SU-DHL-6 (cell line): ENCODE measurements around the gene SLC7A9.

Experiments used
- H2AFZ ChIP-seq: fragments of 200-600 bp; sonication (generic); 2 replicates; pipeline ENCODE4 v1.6.1; 2014; ENCODE audit warnings: low read depth, mild to moderate bottlenecking, moderate library complexity, mixed read lengths, antibody characterized with exemption, low read length; ENCODE audit not compliant: severe bottlenecking
- H3F3A ChIP-seq: fragments of 200-600 bp; shearing (Covaris generic); 2 replicates; pipeline ENCODE4 v1.6.0; 2016; ENCODE audit warnings: antibody characterized with exemption, mild to moderate bottlenecking; ENCODE audit not compliant: insufficient read depth
- H3K27ac ChIP-seq: fragments of 200-600 bp; sonication (generic); 2 replicates; pipeline ENCODE4 v1.5.1; 2016; ENCODE audit warnings: low read depth, mild to moderate bottlenecking, low read length, moderate library complexity, mixed read lengths
- H3K27me3 ChIP-seq: fragments of 200-600 bp; sonication (generic), shearing (Covaris generic); 2 replicates; pipeline ENCODE4 v1.6.0; 2014; ENCODE audit warnings: mild to moderate bottlenecking, low read length
- H3K36me3 ChIP-seq: fragments of 200-600 bp; sonication (generic); 2 replicates; pipeline ENCODE4 v1.6.1; 2014; ENCODE audit warnings: mild to moderate bottlenecking, low read length, mixed read lengths
- H3K4me2 ChIP-seq: fragments of 300-600, 200-600 bp; shearing (Covaris generic), sonication (generic); 2 replicates; pipeline ENCODE4 v1.6.0; 2014; ENCODE audit warnings: low read length, low read depth, mild to moderate bottlenecking; ENCODE audit not compliant: poor library complexity, severe bottlenecking
- H3K4me3 ChIP-seq: fragments of 200-600 bp; sonication (generic); 2 replicates; pipeline ENCODE4 v1.5.1; 2014; ENCODE audit warnings: antibody characterized with exemption, low read length, mild to moderate bottlenecking, mixed read lengths; ENCODE audit not compliant: insufficient read depth, poor library complexity, severe bottlenecking
- H3K79me2 ChIP-seq: fragments of 200-600 bp; sonication (generic); 2 replicates; pipeline ENCODE4 v1.6.1; 2014; ENCODE audit warnings: mild to moderate bottlenecking, low read length, moderate library complexity; ENCODE audit not compliant: insufficient read depth
- H3K9ac ChIP-seq: fragments of 200-600 bp; sonication (generic); 2 replicates; pipeline ENCODE4 v1.7.0; 2014; ENCODE audit warnings: mild to moderate bottlenecking, low read length
- H3K9me2 ChIP-seq: fragments of 200-600 bp; sonication (generic); replicated peaks from 2 replicates; pipeline ENCODE4 v1.6.1; 2014; ENCODE audit warnings: low read length; ENCODE audit not compliant: insufficient read depth
- H3K9me3 ChIP-seq: fragments of 200-600 bp; sonication (generic); 2 replicates; pipeline ENCODE4 v1.6.1; 2014; ENCODE audit warnings: low read length, mixed read lengths; ENCODE audit not compliant: insufficient read depth
- H4K20me1 ChIP-seq: fragments of 200-600 bp; sonication (generic); 2 replicates; pipeline ENCODE4 v1.6.1; 2014; ENCODE audit warnings: low read depth, mild to moderate bottlenecking, antibody characterized with exemption, low read length, moderate library complexity, mixed read lengths
- EZH2phosphoT487 ChIP-seq: fragments of 200-600 bp; sonication (generic), shearing (Covaris generic); conservative IDR thresholded peaks from 2 replicates; pipeline ENCODE4 v1.6.1; 2018; ENCODE audit warnings: mild to moderate bottlenecking, antibody characterized with exemption, low read length, moderate library complexity, mixed read lengths
- TF ChIP-seq, protein P1 (sequence below): fragments of 200-600 bp; sonication (generic); IDR thresholded peaks from one replicate; pipeline ENCODE4 v1.5.1; 2017; ENCODE audit warnings: antibody characterized with exemption, mild to moderate bottlenecking, low read length, moderate library complexity; ENCODE audit not compliant: insufficient read depth, poor library complexity, severe bottlenecking

Gene SLC7A9

DNA sequence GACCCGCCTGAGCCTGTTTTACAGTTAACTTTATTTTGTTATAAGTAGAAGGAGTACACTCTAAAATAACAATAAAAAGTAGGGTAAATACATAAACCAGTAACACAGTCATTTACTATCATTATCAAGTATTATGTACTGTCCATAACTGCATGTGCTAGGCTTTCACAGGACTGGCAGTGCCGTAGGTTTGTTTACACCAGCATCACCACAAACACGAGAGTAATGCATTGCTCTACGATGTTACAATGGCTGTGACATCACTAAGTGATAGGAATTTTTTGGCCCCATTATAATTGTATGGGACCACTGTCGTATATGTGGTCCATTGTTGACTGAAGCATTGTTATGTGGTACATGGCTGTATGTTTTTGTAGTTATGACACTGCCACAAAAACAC lies 41.3 kb upstream of the SLC7A9 start:
- H3K27me3 ChIP-seq = no peaks in the 10 kb centered on the region
- TF ChIP-seq, protein P1, sequence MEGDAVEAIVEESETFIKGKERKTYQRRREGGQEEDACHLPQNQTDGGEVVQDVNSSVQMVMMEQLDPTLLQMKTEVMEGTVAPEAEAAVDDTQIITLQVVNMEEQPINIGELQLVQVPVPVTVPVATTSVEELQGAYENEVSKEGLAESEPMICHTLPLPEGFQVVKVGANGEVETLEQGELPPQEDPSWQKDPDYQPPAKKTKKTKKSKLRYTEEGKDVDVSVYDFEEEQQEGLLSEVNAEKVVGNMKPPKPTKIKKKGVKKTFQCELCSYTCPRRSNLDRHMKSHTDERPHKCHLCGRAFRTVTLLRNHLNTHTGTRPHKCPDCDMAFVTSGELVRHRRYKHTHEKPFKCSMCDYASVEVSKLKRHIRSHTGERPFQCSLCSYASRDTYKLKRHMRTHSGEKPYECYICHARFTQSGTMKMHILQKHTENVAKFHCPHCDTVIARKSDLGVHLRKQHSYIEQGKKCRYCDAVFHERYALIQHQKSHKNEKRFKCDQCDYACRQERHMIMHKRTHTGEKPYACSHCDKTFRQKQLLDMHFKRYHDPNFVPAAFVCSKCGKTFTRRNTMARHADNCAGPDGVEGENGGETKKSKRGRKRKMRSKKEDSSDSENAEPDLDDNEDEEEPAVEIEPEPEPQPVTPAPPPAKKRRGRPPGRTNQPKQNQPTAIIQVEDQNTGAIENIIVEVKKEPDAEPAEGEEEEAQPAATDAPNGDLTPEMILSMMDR = no peak
- H3F3A ChIP-seq = no peaks in the 10 kb centered on the region
- H4K20me1 ChIP-seq = no peaks in the 10 kb centered on the region
- H3K4me3 ChIP-seq = no peak overlapping the region
- H3K4me2 ChIP-seq = no peak overlapping the region
- H3K27ac ChIP-seq = no peak overlapping the region
- H3K9ac ChIP-seq = no peak overlapping the region
- H3K9me3 ChIP-seq = no peaks in the 10 kb centered on the region
- H3K9me2 ChIP-seq = no peaks in the 10 kb centered on the region
- H3K36me3 ChIP-seq = no peaks in the 10 kb centered on the region
- no peak overlapping the region for H2AFZ ChIP-seq
- H3K79me2 ChIP-seq = no peaks in the 10 kb centered on the region

DNA sequence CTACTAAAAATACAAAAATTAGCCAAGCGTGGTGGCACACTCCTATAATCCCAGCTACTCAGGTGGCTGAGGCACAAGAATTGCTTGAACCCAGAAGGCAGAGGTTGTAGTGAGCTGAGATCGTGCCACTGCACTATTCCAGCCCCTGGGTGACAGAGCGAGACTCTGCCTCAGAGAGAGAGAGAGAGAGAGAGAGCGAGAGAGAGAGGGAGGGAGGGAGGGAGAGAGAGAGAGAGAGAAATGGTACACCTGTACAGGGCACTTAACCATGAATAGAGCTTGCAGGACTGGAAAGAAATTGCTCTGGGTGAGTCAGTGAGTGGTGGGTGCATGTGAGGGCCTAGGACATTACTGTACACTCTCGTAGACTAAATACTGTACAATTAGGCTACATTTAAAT lies 40.5 kb upstream of the SLC7A9 start:
- Histone ChIP-seq H3K4me3 (no peak overlapping the region), H3K36me3 (no peaks in the 10 kb centered on the region), H3K79me2 (no peaks in the 10 kb centered on the region), H3K9ac (no peak overlapping the region), H3K9me2 (no peaks in the 10 kb centered on the region), H2AFZ (no peak overlapping the region), H3F3A (no peaks in the 10 kb centered on the region), H3K4me2 (no peak overlapping the region), H3K9me3 (no peaks in the 10 kb centered on the region), H3K27me3 (no peaks in the 10 kb centered on the region), H4K20me1 (no peaks in the 10 kb centered on the region), H3K27ac (no peak overlapping the region)
- TF ChIP-seq EZH2phosphoT487 = no peak
- TF ChIP-seq, protein P1 = no peak

DNA sequence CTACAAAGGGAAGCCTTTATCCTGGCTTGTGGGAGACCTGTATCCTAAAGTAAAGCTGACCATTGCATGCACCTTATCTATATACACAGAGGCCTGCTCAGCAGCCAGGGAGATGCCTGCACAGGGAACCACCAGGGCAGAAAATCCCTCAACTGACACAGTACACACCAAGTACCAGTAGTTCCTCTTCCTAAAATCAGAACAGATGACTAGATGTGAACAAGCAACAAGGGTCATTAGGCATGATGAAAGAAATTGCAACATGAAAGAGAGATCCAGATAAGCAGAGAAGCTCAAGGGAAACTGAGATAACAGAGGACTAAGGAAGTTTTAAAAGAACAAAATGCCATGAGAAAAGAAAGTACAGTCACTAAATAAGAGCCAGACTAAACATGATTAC lies 39.7 kb upstream of the SLC7A9 start:
- Histone ChIP-seq H3K4me2 (no peak overlapping the region), H3F3A (no peaks in the 10 kb centered on the region), H4K20me1 (no peaks in the 10 kb centered on the region), H3K9ac (no peak overlapping the region), H3K27ac (no peak overlapping the region), H3K27me3 (no peaks in the 10 kb centered on the region), H3K9me2 (no peaks in the 10 kb centered on the region), H3K79me2 (no peaks in the 10 kb centered on the region), H3K36me3 (no peaks in the 10 kb centered on the region), H3K4me3 (no peak overlapping the region), H2AFZ (no peak overlapping the region), H3K9me3 (no peaks in the 10 kb centered on the region)
- TF ChIP-seq EZH2phosphoT487 = no peak
- TF ChIP-seq, protein P1 = no peak
